ENCODE data around the gene MPC2. TPM values are rescaled to one million over a fixed set of nuclear protein-coding genes. Genes with fewer than 3 reads are reported as not detected.

MPC2 gene
- total RNA-seq, 2 donors from 2014 or later, result 19.4 to 21.5 TPM

DNA sequence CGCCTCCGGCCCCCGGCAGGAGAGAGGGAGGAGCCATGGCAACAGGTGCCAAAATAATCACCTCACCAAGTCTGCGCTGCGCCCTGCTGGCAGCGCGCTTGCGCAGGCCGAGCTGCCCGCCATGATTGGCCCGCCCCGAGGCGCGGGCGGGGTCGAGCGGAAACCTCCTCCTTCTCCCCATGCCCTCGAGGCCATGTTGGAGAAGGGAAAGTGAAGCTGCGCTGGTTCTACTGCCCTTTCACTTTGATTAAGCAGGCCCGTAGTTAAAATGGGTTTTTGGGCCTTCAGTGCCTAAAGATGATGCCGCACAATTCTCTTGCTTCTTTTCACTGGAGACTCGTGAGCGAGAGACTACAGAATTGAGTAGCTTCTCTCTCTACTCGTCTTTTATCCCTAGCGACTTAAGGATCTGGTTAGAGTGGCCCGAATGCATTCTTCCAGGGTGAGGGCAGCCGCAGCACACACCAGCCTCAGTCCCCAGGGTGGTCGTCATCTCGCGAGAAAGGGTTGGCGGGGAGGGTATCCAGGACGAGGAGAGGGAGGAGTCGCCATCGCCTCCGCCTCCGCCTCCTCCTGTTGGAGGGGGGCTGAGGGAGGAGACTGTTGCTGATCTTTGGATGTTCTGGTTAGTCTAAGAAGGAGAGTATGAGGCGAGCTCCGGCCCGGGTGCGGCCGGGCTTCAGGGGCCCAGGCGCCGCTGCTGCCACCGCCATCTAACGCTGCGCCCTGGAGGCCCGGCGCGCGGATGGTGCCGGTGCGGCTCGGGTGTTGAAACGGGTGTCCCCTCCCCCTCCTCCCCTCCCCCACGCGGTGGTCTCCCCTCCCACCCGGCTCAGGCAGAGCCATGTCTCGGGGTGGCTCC is 573 bp downstream of the MPC2 start, which contains the start of gene DCAF6:
TSS of gene DCAF6 (plus strand) at position 616 of the 862 bp plus-strand sequence. CDS start at position 845, 229 bp downstream.
- Histone ChIP-seq H3K4me1 (peaks cover 27% of the 10 kb centered on the region), H3K27me3 (no peaks in the 10 kb centered on the region), H3K9me3 (no peaks in the 10 kb centered on the region), H3K36me3 (replicated peaks in 1 of 2; ENCODE audit: insufficient read depth in 1 of 2, low read depth in 2 of 2) (no peaks in the 10 kb centered on the region), H3K27ac (peak within 1 kb of the TSS; percentile 91 to 97 (median 95)), H3K4me3 (peak within 1 kb of the TSS; percentile 91 to 98)
- peak; percentile 97 to 99 (median 98) for DNase-seq
- 0% methylated on average over 17 to 58 of the region's 58 CpGs for WGBS, 2 donors
- peak; percentile 93 for ATAC-seq
- TF ChIP-seq, protein P1, sequence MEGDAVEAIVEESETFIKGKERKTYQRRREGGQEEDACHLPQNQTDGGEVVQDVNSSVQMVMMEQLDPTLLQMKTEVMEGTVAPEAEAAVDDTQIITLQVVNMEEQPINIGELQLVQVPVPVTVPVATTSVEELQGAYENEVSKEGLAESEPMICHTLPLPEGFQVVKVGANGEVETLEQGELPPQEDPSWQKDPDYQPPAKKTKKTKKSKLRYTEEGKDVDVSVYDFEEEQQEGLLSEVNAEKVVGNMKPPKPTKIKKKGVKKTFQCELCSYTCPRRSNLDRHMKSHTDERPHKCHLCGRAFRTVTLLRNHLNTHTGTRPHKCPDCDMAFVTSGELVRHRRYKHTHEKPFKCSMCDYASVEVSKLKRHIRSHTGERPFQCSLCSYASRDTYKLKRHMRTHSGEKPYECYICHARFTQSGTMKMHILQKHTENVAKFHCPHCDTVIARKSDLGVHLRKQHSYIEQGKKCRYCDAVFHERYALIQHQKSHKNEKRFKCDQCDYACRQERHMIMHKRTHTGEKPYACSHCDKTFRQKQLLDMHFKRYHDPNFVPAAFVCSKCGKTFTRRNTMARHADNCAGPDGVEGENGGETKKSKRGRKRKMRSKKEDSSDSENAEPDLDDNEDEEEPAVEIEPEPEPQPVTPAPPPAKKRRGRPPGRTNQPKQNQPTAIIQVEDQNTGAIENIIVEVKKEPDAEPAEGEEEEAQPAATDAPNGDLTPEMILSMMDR (IDR thresholded peaks at IDR 0.05), result peak in 1 of 7 experiments; percentile 4
- peak; percentile 78 to 93 (median 90) for TF ChIP-seq POLR2A (IDR thresholded peaks at IDR 0.05)
- intact Hi-C loops (cut with DNase I), result no loop called here

DNA sequence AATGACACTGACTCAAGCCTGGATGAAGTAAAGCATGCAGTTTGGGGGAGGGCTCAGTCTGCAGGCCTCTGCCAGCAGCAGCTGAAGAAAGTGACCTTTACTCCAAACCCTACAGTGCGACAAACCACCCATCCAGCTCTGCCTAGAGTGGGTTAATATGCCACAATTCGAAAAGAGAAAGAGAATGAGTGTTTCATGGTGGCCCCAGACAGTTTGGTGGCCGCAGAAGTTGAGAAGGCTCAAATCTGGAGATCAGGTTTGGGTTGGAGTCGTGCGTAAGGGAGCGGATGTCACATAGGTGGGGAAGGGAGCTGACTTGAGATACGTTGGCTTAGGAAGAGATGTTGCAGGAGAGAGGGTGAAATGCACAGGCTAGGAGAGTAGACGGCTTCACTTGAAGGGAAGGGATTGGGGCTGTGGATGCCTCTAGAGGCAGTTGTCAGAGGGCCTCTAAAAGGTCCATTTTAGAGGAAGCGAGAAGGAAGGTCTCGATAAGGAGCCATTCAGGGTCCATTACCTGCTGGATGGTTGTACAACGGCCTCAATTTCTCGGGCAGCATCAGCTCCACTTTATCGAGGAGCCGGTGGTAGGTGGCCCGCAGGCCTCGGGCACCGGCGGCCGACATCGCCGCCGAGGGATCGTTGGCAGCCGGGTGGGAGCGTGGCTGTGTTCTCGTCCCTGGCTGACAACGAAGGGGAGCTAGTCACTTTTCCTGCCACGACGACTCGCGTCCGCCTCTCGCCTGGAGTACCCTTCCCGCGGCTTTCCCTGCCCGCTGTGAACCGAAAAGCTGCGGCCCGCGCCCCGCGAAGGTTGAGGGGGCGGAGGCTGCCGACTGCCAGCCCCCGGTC is 1.4 kb downstream of the MPC2 start:
- no peaks in the 10 kb centered on the region for H3K36me3 ChIP-seq (replicated peaks in 1 of 2; ENCODE audit: insufficient read depth in 1 of 2, low read depth in 2 of 2)
- 0 to 1% methylated on average over 10 to 45 of the region's 45 CpGs for WGBS, 2 donors
- TF ChIP-seq POLR2A (IDR thresholded peaks at IDR 0.05), result peak; percentile 82 to 87 (median 86)
- TF ChIP-seq, protein P1 (IDR thresholded peaks at IDR 0.05), result peak in 2 of 7 experiments; percentile 9 to 14
- H3K27ac ChIP-seq, result peak overlapping the region; percentile 91 to 97 (median 95)
- H3K4me3 ChIP-seq, result peak overlapping the region; percentile 62 to 75
- no peaks in the 10 kb centered on the region for H3K9me3 ChIP-seq
- H3K4me1 ChIP-seq, result peaks cover 27% of the 10 kb centered on the region
- DNase-seq (peak; percentile 23 to 49 (median 24)), ATAC-seq (peak; percentile 4)
- H3K27me3 ChIP-seq, result no peaks in the 10 kb centered on the region
- intact Hi-C loops (cut with DNase I), result no loop called here

- Histone ChIP-seq H3K4me1 (peaks cover 27% of the 10 kb centered on the region), H3K9me3 (no peaks in the 10 kb centered on the region), H3K4me3 (peak overlapping the region; percentile 62 to 75), H3K27me3 (no peaks in the 10 kb centered on the region), H3K36me3 (replicated peaks in 1 of 2; ENCODE audit: insufficient read depth in 1 of 2, low read depth in 2 of 2) (no peaks in the 10 kb centered on the region), H3K27ac (peak overlapping the region; percentile 91 to 97 (median 95))
- no peak for ATAC-seq
- intact Hi-C loops (cut with DNase I), result no loop called here
- WGBS, 2 donors, result 5 to 10% methylated on average over 4 of the region's 4 CpGs
- no peak for DNase-seq
- no peak for TF ChIP-seq POLR2A (IDR thresholded peaks at IDR 0.05)
- TF ChIP-seq, protein P1 (IDR thresholded peaks at IDR 0.05), result no peak
Measured at GRCh38 chr1:167934426-167935215, 2.3 kb downstream of the MPC2 start.

DNA sequence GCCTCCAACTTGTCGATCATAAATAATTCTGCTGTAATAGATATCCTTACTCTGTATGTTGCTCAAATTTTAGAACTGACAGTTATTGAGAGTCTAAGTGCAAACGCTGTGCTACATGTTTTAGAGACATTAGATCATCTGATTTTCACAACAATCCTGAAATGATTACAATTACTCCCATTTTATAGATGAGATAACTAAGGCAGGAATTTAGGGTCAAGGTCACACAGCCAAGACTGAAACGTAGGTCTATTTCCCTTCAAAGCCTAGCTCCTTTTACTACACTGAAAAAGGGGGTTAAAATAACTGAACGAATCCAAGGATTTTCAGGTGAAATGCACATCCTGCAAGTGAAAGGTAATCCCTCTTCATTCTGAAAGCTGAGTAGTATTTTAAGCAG is 3.1 kb downstream of the MPC2 start:
- Histone ChIP-seq H3K27ac (peak overlapping the region in 3 of 4 donors; percentile 94 to 97 (median 96)), H3K4me1 (peaks cover 33% of the 10 kb centered on the region), H3K27me3 (no peaks in the 10 kb centered on the region), H3K36me3 (replicated peaks in 1 of 2; ENCODE audit: insufficient read depth in 1 of 2, low read depth in 2 of 2) (no peaks in the 10 kb centered on the region), H3K4me3 (no peak overlapping the region), H3K9me3 (no peaks in the 10 kb centered on the region)
- WGBS, 2 donors, result 28 to 43% methylated on average over 4 of the region's 4 CpGs
- no peak for DNase-seq
- intact Hi-C loops (cut with DNase I), result no loop called here
- no peak for TF ChIP-seq POLR2A (IDR thresholded peaks at IDR 0.05)
- TF ChIP-seq, protein P1 (IDR thresholded peaks at IDR 0.05), result no peak
- no peak for ATAC-seq

Measured in body of pancreas (tissue), 4 donors.